IPS DF 4.7 (cell line): ENCODE measurements around the gene PDZD2.
"Not testable (repeated sequence)": the region's sequence is repeated elsewhere in the genome, so short reads cannot be mapped to it uniquely, and the experiment has no call there.

Experiments used
- DNase-seq: peaks from one replicate; pipeline ENCODE4 v3.0.0-alpha.2; 2013; ENCODE audit warnings: low spot score; ENCODE audit errors: extremely low read depth

The PDZD2 gene

DNA sequence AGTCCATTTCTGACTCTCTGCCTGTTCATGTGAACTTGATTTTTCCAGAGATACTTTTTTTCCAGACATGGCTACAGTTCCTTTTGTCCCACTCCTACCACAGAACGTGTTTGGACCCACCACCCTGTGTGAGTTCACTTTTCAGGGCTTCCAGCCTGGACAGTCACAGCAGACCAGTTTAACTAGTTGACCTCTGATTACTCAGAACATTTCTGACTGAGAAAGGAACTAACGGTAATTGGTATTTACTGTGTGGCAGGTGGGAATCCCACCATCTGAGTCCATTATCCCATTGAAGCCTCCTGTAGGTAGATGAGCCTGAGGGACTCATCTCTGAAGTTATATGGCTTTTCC, 325.1 kb downstream of the PDZD2 start:
- DNase-seq, result no peak

DNA sequence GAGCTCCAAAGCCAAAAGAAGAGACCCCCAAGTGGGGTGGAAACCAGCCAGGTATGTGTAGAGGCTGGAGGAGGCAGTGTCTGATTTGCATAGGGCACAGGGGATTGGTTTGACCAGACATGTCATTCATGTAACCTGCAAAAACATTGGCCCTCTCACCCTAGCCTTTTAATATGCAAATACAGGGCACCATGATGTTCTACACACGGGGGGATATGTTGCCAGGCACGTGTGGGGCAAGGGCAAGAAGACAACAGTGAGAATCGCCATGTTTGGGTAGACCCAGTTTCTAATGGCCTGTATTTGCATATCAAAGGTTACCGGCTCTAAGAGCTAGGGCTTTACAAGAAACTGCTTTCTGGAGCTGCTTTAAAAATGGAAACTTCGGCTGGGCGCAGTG, 326.3 kb downstream of the PDZD2 start:
- peak; percentile 25 for DNase-seq

DNA sequence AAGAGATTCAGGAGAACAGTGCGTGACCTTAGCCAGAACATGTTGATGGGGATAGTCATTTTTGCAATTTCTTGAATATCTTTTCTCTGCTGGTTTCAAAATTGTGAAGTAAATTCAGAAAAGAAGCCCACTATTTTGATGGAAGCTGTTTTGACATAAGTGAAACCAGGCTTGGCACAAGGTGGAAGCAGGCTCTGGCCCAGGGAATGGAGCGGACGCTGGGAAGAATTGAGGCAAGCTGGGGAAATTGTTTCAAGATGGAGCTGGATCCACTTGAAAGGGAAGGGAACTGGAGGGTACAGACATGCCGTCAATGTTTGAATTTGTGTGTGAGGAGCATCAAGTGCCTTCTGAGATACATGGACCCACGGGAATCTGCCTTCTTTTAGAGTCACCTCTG, 328.0 kb downstream of the PDZD2 start:
- no peak for DNase-seq

GRCh38 chr5:31967461-31967860, 328.5 kb downstream of the PDZD2 start:
- no peak for DNase-seq

GRCh38 chr5:31972558-31972957, 333.6 kb downstream of the PDZD2 start:
- no peak for DNase-seq

DNA sequence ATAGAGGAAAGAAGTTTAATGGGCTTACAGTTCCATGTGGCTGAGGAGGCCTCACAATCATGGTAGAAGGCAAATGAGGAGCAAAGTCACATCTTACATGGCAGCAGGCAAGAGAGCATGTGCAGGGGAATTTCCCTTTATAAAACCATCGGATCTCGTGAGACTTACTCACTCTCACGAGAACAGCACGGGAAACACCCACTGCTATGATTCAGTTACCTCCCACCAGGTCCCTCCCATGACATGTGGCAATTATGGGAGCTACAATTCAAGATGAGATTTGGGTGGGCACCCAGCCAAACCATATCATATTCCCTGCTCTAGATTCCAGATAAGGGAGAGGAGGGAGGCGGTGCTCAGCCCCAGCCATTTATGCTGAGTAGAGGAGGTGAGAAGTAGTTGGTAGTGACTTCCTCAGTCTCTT, 336.3 kb downstream of the PDZD2 start:
- not testable (repeated sequence) for DNase-seq

- DNase-seq, result no peak
These were observed 337.2 kb downstream of the PDZD2 start for GRCh38 chr5:31976169-31976568.

DNA sequence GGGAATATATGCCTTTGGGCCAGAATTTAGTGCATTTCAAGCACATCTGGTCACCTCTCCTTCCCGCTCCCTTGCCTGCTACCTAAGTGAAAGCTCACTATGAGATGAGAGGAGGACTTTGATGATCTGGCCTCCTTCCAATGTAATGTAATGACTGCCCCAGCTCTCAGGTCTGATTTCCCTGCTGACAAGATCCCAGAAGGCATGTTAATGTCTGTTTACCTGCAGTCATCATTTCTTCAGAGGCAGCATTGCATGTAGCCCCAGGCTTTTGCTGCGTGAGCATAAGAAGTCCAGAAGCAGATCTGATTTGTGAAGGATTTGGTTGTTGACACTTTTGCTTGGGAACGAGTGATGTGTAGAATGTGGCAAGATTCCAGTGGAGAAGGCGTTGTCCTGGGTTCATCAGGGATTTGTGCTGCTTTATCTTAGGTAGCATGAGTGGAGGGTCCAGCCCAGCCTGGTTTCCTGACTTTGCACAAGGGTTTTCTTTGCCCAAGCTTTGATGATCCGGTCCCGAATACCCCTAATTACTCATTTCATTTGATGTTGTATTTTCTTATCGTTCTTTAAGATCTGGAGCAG, 342.5 kb downstream of the PDZD2 start:
- no peak for DNase-seq

DNA sequence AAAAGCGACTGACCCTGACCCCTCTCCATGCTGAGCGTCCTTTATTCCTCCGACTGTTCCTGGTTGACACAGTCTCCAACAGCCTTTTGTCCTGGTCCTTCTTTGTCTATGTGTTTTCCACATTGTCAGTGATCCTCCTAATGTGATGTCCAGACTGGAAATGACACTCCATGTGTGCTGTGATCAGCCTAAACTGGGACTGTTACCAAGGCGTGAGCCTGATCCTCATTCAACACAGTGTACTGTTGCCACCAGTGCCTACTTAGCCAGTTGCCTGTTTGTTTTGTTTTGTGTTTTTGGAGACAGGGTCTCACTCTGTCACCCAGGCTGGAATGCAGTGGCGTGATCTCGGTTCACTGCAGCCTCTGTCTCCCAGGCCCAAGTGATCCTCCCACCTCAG, 343.1 kb downstream of the PDZD2 start:
- no peak for DNase-seq

GRCh38 chr5:31982621-31983020, 343.7 kb downstream of the PDZD2 start:
- DNase-seq, result no peak

- no peak for DNase-seq
These were observed 344.9 kb downstream of the PDZD2 start for GRCh38 chr5:31983851-31984250.

DNA sequence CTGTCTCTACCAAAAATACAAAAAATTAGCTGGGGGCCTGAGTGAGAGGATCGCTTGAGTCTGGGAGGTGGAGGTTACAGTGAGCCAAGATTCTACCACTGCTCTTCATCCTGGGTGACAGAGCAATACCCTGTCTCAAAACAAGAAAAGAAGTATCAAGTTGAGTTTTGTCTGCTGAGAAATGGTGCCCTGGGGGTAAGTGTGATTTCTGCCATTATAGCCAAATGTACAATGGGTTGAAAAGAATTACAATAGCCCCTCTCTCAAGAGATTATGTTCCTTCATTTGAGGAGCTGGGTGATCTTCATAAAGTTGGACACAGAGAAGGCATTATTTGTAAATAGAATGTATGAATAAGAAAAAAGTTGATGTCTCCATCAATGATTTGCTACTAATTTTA, 345.8 kb downstream of the PDZD2 start:
- no peak for DNase-seq

GRCh38 chr5:31986101-31986500, 347.2 kb downstream of the PDZD2 start:
- DNase-seq, result no peak

DNA sequence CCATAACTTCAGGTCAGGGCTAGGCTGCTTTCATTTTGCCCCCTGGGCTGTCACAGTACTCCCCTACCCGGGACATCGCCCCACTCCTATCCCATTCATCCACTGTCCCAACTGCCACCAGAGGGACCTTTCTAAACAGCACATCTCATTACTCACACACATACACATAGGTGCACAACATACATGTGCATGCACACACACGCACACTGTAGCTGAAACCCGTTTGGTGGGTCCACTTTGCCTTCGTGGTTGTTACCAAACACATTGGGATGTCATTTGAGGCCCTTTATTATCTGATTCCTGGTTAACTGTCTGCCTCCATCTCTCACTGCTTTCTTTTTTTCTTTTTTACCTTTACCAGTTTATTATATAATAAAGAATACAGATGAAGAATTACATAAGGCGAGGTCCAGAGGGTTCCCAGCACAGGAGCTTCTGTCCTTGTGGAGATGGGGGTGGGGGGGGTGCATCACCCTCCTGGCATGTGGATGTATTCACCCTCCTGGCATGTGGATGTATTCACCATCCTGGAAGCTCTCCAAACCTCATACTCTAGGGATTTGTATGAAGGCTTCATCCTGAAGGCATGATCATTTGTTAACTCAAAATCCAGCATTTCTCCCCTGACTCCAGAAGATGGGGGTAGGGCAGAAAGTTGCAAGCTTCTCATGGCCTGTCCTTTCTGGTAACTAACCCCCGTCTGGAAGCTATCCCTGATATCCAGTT, 349.2 kb downstream of the PDZD2 start:
- no peak for DNase-seq

DNA sequence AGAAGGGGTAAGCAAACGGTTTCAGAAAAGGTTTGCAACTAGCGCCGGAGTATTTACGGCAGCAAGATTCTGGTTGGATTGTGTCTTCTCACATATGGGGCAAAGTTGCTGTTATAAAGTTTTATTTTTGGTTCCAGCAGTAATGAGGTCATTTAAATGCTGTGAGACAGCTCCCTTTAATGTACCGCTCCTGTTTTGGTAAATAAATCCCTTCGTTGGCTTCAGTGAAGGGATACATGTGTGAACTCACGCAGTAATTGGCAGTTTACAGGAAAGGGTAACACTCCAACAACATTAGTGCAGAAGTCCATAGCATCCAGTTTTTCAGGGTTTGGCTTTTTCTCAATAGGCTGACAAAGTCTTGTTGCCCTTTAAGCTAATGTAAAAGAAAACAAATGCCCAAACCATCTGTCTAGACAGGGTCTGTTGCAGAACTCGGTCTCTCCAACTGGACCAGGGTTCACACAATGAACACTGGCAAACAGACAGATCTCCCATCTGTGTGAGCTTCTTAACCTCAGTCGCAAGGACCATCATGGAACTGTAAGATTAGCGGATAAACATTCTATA, 351.2 kb downstream of the PDZD2 start:
- no peak for DNase-seq

GRCh38 chr5:31990701-31991110, 351.8 kb downstream of the PDZD2 start:
- DNase-seq, result no peak

- no peak for DNase-seq
These were observed 353.4 kb downstream of the PDZD2 start for GRCh38 chr5:31992377-31992776.

- no peak for DNase-seq
These were observed 354.4 kb downstream of the PDZD2 start for GRCh38 chr5:31993165-31993961.

GRCh38 chr5:31995006-31995405, 356.1 kb downstream of the PDZD2 start:
- no peak for DNase-seq

GRCh38 chr5:31995714-31996113, 356.8 kb downstream of the PDZD2 start:
- DNase-seq, result no peak

GRCh38 chr5:31996909-31997308, 358.0 kb downstream of the PDZD2 start:
- DNase-seq, result no peak

DNA sequence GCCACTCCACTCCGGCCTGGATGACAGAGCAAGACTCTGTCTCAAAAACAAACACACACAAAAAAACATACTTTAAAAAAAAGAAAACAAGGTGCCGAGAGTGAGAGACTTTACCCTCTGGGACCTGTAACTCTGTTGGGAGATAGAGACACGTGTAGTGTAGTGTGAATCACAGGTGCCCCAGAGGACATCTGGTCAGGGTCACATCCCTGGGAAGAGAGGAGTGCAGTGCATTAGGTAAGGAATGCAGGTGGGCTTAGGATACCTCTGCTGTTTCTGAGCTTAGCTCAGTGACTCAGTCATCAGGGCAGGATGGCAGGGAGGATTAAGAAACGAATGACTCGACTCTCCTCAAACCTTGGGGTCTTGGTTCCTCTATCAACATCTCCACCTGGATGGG, 360.5 kb downstream of the PDZD2 start:
- no peak for DNase-seq
